Adrenal gland (tissue), 5 donors: ENCODE data around the gene LAMA2.

Experiments used
- POLR2A ChIP-seq, 2 donors: fragments of 450-650 bp; IDR thresholded peaks; one replicate each; pipeline ENCODE4 v1.6.1; 2017; ENCODE audit warnings: antibody characterized with exemption in 2 of 2, mild to moderate bottlenecking in 2 of 2, moderate library complexity in 1 of 2
- TF ChIP-seq, protein P1 (sequence below), 6 experiments: fragments of 450-650 bp in 4 of 6; fragments of 200-600 bp in 2 of 6; sonication (generic) in 1 of 6; IDR thresholded peaks; 1 replicate in 5 of 6; 2 replicates in 1 of 6; pipeline versions ENCODE4 v1.5.1 to v1.8.0; 2016 to 2021; ENCODE audit warnings: antibody characterized with exemption in 6 of 6, mild to moderate bottlenecking in 2 of 6, moderate library complexity in 1 of 6
- donor health status: DM: no; HTN: no; CAD: no.

DNA sequence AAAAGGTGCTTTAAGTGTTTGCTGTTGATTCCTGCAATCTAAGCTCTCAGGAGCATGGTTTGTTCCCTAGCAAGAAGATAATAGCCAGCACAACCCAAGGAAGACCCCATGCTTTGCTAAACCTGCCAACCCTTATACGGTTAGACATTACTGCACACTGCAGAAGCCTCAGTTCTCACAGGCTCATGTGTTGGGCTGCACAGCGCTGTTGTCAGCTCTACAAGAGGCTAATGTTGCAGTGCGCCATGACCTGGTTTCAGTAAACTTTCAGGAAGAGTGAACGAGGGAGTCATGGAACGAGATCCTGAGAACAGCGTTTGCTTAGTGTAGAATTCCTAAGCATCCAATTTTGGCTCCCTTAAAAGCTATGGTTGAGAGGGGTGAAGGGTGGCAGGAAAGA lies 608.5 kb downstream of the LAMA2 start:
- TF ChIP-seq, protein P1, sequence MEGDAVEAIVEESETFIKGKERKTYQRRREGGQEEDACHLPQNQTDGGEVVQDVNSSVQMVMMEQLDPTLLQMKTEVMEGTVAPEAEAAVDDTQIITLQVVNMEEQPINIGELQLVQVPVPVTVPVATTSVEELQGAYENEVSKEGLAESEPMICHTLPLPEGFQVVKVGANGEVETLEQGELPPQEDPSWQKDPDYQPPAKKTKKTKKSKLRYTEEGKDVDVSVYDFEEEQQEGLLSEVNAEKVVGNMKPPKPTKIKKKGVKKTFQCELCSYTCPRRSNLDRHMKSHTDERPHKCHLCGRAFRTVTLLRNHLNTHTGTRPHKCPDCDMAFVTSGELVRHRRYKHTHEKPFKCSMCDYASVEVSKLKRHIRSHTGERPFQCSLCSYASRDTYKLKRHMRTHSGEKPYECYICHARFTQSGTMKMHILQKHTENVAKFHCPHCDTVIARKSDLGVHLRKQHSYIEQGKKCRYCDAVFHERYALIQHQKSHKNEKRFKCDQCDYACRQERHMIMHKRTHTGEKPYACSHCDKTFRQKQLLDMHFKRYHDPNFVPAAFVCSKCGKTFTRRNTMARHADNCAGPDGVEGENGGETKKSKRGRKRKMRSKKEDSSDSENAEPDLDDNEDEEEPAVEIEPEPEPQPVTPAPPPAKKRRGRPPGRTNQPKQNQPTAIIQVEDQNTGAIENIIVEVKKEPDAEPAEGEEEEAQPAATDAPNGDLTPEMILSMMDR (IDR thresholded peaks at IDR 0.05): no peak
- no peak for TF ChIP-seq POLR2A (IDR thresholded peaks at IDR 0.05)
